GM21515 (cell line): ENCODE results near the gene GSTO2.

Source experiments
- ATAC-seq: cut with Tn5 transposase; IDR thresholded peaks from one replicate; pipeline ENCODE4 v1.9.1; 2021; ENCODE audit not compliant: unreplicated experiment

The GSTO2 gene

GRCh38 chr10:104337985-104338735 lies 69.2 kb downstream of the GSTO2 start, which contains the start of gene ITPRIP:
Gene ITPRIP (minus strand): TSS chr10:104338465. CDS start chr10:104316051, 22,414 bp downstream.
- peak; percentile 70 for ATAC-seq

- no peak for ATAC-seq
These were observed 70.6 kb downstream of the GSTO2 start for GRCh38 chr10:104339469-104340110.

DNA sequence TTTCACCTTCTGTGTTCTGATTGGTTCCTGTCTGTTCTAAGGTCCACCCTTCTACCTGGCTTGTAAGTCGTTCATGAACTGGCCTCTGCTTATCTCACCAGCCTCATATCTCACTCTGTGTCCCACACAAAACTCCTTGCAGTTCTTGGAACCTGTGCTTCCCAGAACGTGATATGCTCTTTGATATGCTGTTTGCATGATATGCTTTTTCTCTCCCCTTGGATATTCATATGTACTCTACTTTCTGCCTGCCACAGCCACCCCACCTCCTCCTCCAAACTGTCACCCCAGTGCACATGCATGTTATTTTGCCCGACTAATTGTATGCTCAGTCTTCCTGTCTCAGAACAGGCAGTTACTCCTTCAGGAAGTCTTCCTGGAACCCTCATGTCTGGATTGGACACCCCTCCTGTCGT lies 71.1 kb downstream of the GSTO2 start:
- no peak for ATAC-seq

GRCh38 chr10:104340641-104341040 lies 71.7 kb downstream of the GSTO2 start:
- no peak for ATAC-seq

GRCh38 chr10:104342941-104343411 lies 74.0 kb downstream of the GSTO2 start:
- ATAC-seq: no peak

GRCh38 chr10:104344219-104344618 lies 75.2 kb downstream of the GSTO2 start:
- no peak for ATAC-seq

DNA sequence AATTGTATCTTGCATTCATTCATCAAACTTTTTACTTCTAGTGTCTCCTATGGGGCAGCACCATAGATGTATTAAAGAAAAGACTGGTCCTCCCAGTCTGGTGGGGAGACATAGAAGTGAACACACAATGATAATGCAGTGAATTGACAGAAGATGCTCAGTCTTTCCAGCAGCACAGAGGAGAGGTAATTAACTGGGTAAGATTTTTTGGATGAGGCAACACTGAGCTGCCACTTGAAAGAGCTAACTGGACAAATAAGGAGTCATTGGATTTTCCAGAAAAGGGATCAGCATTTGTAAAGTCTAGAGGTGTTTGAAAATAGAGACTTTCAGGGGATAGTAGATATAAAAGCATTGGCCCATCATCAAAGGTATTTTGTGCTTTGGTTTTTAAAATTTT lies 76.5 kb downstream of the GSTO2 start:
- ATAC-seq: no peak

DNA sequence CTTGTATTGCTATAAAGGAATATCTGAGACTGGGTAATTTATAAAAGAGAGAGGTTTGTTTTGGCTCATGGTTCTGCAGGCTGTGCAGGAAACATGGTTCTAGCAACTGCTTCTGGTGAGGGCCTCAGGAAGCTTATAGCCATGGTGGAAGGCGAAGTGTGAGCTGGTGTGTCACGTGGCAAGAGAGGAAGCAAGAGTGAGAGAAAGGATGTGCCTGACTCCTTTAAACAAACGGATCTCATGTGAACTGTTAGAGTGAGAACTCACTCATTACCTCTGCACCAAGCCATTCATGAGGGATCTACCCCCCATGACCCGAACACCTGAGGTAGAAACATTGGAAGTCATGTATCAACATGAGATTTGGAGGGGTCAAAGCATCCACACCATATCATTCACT lies 77.0 kb downstream of the GSTO2 start:
- ATAC-seq: no peak

DNA sequence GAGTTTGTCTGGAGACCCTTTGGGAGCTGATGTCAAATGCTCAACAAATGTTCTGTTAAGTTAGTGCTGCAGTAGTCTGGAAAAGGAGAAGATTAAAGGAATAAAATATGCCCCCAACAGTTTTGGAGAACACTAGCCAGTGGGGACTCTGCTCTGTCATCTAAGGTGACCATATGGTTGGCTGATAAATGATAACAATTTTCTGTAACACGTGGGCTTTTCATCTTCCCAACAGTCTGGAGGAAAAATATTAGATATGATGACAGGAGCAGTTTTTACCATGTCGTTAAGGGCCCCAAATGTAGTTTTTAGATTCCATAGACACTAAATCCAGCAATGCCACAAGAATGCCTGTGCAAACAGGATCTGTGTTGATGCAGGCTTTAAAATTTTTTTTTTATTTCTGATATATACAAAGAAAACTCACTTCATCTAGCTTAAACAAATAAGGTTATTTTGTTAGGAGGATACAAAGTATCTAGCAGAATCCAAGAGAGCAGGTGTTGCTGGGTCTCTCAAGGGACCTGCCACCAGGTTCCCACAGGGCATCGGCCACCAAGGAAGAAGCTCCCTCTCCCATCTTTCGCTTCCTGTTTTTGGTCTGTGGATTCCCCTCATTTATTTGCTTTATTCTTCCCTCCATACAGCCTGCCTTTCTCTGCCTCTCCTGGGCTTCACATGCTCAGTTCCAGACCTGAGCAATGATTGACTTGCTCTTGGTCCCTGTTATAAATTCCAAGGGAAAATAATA lies 78.5 kb downstream of the GSTO2 start:
- ATAC-seq: no peak

- no peak for ATAC-seq
These were observed 79.6 kb downstream of the GSTO2 start for GRCh38 chr10:104348601-104349000.

DNA sequence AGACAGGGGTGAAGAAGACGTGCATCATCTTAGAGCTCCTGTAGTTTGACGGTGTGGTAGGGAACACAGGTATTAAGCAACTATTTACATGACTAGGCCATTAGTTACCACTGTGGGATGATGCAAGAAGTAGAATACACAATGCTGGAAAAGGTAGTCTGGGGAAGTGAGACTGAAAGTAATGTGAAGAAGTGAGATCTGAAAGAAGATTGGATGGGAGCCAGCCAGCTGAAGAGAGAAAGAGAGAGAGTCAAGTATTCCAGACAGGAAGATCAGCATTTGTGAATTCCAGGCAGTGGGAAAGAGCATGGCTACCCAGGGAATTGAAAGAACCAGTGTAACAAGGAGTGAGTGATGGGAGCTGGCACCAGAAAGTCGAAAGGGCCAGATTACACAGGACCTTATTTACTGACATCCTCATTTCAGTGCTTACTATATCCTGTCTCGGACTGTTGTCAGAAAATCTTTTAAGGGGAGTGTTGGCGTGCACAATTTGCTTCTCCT lies 80.7 kb downstream of the GSTO2 start:
- peak; percentile 63 for ATAC-seq

DNA sequence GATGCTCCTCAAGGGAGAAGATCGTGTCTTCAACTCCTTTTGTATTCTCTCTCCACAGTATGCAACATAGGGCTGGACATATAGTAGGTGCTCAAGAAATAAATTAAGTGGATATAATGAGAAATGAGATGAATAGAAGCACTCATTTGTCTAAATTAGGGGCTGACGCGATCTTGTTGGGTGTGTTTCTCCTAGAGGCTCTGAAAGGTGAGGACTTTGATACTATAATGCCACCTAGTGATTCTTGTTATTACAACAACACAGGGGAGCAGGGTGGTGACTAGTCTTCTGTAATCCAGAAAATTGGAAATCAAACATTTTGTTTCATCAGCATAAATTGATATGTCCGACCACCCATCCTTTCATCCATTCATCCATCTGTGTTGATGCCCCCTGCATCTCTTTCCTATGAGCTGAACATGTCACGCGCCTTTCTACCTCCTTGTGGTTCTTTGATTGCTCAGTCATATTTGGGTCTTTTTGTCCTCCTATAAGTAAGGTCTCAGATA lies 81.2 kb downstream of the GSTO2 start:
- peak; percentile 44 for ATAC-seq

DNA sequence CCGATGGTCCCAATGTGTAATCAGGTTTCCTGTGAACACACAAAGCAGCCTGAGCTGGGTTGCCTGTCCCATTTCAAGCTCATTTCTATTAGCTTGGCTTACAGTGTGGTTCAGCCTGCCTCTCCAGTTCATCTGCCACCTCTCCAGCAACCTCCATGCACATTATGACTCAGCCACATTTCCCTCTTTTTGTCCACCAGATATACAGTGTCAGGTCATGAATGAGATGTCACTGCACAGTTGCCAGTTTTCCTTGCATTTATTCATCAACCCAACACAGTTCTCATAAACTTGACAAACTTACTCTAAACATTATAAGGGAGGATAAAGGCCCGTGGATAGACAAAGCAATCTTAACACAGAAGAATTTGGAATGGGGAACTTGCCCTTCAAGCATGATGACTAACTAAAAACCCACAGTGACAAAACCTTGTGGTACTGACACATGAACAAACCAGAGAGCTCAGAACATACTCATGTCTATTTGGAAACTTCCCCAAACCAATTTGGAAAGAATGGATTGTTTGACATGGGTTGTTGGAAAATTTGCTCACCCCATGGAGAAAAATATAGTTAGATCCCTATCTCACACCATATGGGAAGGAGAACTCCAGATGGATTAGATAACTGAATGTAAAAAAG lies 82.2 kb downstream of the GSTO2 start:
- ATAC-seq: no peak

- ATAC-seq: no peak
These were observed 82.9 kb downstream of the GSTO2 start for GRCh38 chr10:104351919-104352318.

DNA sequence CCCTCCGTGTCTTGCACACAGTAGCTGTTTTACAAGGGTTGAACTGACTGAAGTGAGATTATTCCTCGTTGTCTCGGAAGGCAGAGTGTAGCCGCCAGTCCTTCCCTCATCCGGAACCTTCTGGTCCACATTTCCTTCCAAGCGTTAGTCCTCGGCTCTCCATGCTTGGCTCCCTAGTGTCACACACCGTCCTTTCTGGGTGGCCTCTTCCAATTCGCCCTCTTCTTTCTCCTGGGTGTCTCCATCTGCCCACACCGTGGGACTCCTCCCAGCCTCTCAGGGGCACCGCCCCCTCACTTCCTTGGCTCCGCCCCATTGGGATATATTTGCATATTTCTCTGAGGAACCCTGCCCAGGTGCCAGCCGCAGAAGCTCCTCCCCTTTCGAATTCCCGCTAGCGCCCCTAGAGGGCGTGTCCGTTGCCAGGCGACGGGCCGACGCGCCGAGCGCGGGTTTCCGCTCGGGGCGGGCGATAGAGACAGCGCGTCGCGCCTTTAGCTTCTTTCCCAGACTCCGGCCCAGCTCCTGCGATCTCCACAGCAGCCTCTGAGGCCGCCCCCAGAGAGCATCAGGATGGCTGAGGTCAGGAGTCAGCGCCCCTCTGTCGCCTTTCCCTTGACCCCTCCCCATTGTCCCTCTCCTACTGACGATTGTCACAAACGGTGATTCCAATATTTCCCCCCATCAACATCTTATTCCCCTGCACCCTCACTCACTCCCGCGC lies 84.5 kb downstream of the GSTO2 start, which contains the start of gene CFAP58:
CFAP58 (plus strand) TSS at position 509 of the 724 bp plus-strand sequence; CDS start at position 574, 65 bp downstream.
- ATAC-seq: peak; percentile 60
